Measurements from ENCODE around the gene SPTBN5. TPM values are rescaled to one million over a fixed set of nuclear protein-coding genes. Genes with fewer than 3 reads are reported as not detected.

The SPTBN5 gene
- total RNA-seq, 4 donors from 2014 or later: 0.40 to 2.5 (median 1.8) TPM

DNA sequence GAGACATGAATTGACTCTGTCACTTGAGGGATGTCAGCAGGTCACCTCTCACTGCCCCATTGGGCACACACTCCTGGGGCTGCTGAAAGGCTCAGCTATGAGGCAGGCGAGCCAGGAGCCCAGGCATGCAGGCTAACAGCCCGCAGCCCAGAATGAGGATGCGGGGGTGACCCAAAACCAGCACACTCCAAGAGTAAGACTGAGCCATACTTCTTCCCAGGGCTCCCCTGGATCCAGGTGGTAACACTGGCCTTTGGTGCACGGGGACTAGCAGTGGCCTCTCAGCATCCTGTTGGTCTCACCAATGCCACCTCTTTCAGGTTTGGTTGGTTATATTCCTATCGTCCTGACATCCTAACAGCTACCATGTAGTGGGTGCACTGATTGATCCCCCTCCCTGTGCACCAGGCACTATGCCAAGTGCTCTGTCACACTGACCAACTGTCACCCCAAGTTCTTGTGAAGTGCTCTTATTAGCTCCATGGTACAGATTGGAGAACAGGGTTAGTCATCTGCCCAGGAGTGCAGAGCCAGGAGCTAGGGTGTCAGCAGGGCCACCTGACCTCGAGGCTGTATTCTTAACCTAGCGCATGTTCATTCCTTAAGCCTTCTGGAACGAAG lies 24.8 kb upstream of the SPTBN5 start:
- no peak overlapping the region for H3K27ac ChIP-seq
- intact Hi-C loops (cut with DNase I): no loop called here
- no peak for DNase-seq
- no peaks in the 10 kb centered on the region for H3K27me3 ChIP-seq
- H3K4me3 ChIP-seq (replicated peaks in 1 of 3): no peak overlapping the region
- H3K36me3 ChIP-seq: peaks cover 9 to 15% of the 10 kb centered on the region in 2 donors
- 86 to 88% methylated on average over 6 to 8 of the region's 8 CpGs for WGBS, 2 donors
- H3K4me1 ChIP-seq: peaks cover 0 to 47% of the 10 kb centered on the region in 2 donors
- H3K9me3 ChIP-seq: no peaks in the 10 kb centered on the region
- TF ChIP-seq POLR2A (IDR thresholded peaks at IDR 0.05): no peak
- TF ChIP-seq, protein P1, sequence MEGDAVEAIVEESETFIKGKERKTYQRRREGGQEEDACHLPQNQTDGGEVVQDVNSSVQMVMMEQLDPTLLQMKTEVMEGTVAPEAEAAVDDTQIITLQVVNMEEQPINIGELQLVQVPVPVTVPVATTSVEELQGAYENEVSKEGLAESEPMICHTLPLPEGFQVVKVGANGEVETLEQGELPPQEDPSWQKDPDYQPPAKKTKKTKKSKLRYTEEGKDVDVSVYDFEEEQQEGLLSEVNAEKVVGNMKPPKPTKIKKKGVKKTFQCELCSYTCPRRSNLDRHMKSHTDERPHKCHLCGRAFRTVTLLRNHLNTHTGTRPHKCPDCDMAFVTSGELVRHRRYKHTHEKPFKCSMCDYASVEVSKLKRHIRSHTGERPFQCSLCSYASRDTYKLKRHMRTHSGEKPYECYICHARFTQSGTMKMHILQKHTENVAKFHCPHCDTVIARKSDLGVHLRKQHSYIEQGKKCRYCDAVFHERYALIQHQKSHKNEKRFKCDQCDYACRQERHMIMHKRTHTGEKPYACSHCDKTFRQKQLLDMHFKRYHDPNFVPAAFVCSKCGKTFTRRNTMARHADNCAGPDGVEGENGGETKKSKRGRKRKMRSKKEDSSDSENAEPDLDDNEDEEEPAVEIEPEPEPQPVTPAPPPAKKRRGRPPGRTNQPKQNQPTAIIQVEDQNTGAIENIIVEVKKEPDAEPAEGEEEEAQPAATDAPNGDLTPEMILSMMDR (IDR thresholded peaks at IDR 0.05): no peak

DNA sequence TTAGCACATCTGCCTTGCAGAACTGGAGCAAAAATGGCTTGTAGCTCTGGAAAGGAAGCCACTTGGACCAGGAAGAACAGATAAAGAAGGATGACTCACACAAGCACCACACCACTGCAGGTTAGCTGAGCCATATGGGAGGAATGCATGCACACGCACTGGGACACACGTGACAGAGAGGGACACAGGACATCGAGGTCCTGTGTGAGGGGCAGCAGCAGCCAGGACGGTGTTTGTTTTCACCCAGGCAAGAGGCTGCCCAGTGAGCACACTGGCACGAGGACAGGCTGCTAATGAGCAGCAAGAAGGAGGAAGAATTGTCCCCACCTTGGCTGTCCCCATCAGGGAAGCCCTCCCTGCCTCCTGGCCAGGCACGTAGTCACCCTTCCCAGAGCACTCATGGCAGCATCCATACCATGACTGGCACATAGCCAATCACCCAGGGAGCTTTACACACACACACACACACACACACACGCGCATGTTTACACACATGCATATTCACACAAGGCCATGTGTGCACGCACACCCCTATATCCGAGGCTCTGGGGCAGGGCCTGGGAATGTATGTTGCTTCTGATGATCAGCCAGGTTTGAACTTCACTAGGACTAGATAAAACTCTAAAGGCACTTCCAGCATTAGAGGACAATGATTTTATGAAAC lies 24.0 kb upstream of the SPTBN5 start:
- no peak for DNase-seq
- Histone ChIP-seq H3K4me1 (peaks cover 0 to 40% of the 10 kb centered on the region in 2 donors), H3K4me3 (replicated peaks in 1 of 3) (no peak overlapping the region), H3K9me3 (no peaks in the 10 kb centered on the region), H3K27ac (no peak overlapping the region), H3K36me3 (peaks cover 9 to 15% of the 10 kb centered on the region in 2 donors), H3K27me3 (no peaks in the 10 kb centered on the region)
- intact Hi-C loops (cut with DNase I): no loop called here
- TF ChIP-seq, protein P1 (IDR thresholded peaks at IDR 0.05): no peak
- TF ChIP-seq POLR2A (IDR thresholded peaks at IDR 0.05): no peak
- 82 to 87% methylated on average over 9 to 10 of the region's 10 CpGs for whole genome bisulfite sequencing, 2 donors

DNA sequence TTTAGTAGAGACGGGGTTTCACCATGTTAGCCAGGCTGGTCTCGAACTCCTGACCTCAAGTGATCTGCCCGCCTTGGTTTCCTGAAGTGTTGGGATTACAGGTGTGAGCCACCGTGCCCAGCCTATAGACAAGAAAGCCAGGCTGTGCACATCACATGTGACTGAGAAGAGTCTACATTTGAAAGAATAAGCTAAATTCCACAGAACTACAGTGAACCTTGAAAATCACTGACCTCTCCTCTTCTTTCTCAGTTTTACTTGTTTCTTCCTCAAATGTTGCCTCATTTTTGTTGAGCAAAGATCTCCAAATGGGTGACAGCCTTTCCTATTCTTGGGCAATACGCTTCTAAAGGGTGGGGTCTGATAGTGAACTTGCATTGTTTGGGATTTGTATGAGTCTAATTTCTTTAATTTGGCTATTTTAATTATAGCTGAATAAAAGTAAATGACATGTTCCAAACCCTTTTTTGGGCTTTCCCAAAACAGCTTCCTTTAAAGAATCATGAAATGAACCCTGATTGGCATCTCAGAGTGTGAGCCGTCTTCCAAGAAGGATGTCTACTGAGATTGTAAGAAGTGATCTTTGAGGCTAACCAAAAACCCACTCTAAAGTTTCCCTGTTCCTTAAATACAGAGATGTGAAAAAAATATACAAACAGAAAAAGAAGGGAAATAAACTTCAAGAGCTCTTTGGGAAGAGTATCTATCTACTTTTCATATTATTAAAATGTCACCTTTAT lies 21.6 kb upstream of the SPTBN5 start:
- H3K27me3 ChIP-seq: no peaks in the 10 kb centered on the region
- H3K4me3 ChIP-seq (replicated peaks in 1 of 3): no peak overlapping the region
- H3K36me3 ChIP-seq: peaks cover 12 to 15% of the 10 kb centered on the region in 2 donors
- H3K9me3 ChIP-seq: no peaks in the 10 kb centered on the region
- intact Hi-C loops (cut with DNase I): no loop called here
- peaks cover 0 to 26% of the 10 kb centered on the region in 2 donors for H3K4me1 ChIP-seq
- TF ChIP-seq, protein P1 (IDR thresholded peaks at IDR 0.05): no peak
- TF ChIP-seq POLR2A (IDR thresholded peaks at IDR 0.05): no peak
- no peak overlapping the region for H3K27ac ChIP-seq
- no peak for DNase-seq
- WGBS, 2 donors: 87 to 89% methylated on average over 6 of the region's 6 CpGs

DNA sequence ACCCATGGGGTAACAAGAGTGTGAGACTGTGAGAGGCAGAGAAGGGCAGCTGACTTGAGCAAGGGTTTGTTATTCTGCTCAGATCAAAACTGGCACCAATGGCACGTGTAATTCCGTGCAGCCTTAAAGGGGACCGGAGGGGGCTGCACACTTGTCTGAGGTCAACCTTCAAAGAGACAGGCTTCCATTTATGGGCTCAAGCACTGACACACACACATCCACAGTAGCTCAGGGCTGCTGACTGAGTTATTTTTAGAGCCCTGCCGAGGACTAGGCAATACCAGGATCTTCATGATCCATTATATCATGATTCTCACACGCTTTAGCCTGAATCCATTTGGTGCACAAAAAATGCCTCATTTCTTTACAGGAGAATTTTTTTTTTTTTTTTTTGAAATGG lies 20.6 kb upstream of the SPTBN5 start:
- H3K27me3 ChIP-seq: no peaks in the 10 kb centered on the region
- no peak for TF ChIP-seq POLR2A (IDR thresholded peaks at IDR 0.05)
- TF ChIP-seq, protein P1 (IDR thresholded peaks at IDR 0.05): no peak
- intact Hi-C loops (cut with DNase I): no loop called here
- no peaks in the 10 kb centered on the region for H3K9me3 ChIP-seq
- no peak overlapping the region for H3K4me3 ChIP-seq (replicated peaks in 1 of 3)
- peaks cover 0 to 16% of the 10 kb centered on the region in 2 donors for H3K4me1 ChIP-seq
- H3K36me3 ChIP-seq: peaks cover 14 to 16% of the 10 kb centered on the region in 2 donors
- WGBS, 2 donors: 77 to 82% methylated on average over 5 of the region's 5 CpGs
- DNase-seq: no peak
- H3K27ac ChIP-seq: no peak overlapping the region
